Mesothelial cell of epicardium (in vitro differentiated cells): ENCODE results near the gene TADA2B. TPM values are rescaled to one million over a fixed set of nuclear protein-coding genes. Genes with fewer than 3 reads are reported as not detected.

Experiments used
- DNase-seq, 2 experiments: peaks; one replicate each; pipeline ENCODE4 v3.0.0; 2021; ENCODE audit warnings: low spot score in 2 of 2; ENCODE audit not compliant: unreplicated experiment in 2 of 2
- H3K27ac Mint-ChIP-seq: 2 replicates; pipeline ENCODE4 v1.8.0; 2021; ENCODE audit warnings: mixed read lengths
- H3K27me3 Mint-ChIP-seq: 2 replicates; pipeline ENCODE4 v1.8.0; 2021; ENCODE audit warnings: low read depth, mixed read lengths
- H3K36me3 Mint-ChIP-seq: 2 replicates; pipeline ENCODE4 v1.8.0; 2021; ENCODE audit warnings: mixed read lengths
- H3K4me1 Mint-ChIP-seq: 2 replicates; pipeline ENCODE4 v1.8.0; 2021; ENCODE audit warnings: mixed read lengths
- H3K4me3 Mint-ChIP-seq: 2 replicates; pipeline ENCODE4 v1.8.0; 2021; ENCODE audit warnings: mild to moderate bottlenecking, moderate library complexity, mixed read lengths
- H3K9me3 Mint-ChIP-seq: 2 replicates; pipeline ENCODE4 v1.8.0; 2021; ENCODE audit warnings: mixed read lengths
- total RNA-seq: library from RNA; stranded (reverse); gene quantifications from 3 replicates; pipeline ENCODE4 v1.2.1, GENCODE V29; 2021
- TF ChIP-seq, protein P1 (sequence below): fragments of 200-600 bp; sonication (generic); IDR thresholded peaks from one replicate; pipeline ENCODE4 v1.5.0; 2021; ENCODE audit warnings: antibody characterized with exemption; ENCODE audit not compliant: unreplicated experiment

Gene TADA2B
- total RNA-seq, 1 donor from 2014 or later, result 17.4 TPM

DNA sequence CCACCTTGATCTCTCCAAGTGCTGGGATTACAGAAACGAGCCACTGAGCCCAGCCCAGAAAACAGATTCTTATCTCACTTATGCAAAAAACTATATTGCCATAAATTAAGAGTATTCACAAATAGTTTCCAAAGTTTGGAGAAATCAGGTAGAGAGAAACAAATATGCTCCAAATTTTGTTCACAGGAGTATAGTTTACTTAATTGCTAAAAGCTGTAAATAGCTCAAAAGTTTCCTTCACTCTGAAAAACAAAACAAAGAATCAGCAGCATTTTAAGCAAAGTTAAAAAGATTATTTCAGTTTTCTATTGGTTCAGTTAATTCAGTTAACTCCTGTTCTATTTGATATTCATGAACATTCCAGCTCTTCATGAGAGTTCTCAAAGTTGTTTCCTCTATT lies 43.2 kb downstream of the TADA2B start:
- peaks cover 24% of the 10 kb centered on the region for H3K27me3 Mint-ChIP-seq
- H3K9me3 Mint-ChIP-seq, result no peaks in the 10 kb centered on the region
- DNase-seq, result no peak
- no peaks in the 10 kb centered on the region for H3K36me3 Mint-ChIP-seq
- H3K4me3 Mint-ChIP-seq, result no peak overlapping the region
- no peak overlapping the region for H3K27ac Mint-ChIP-seq
- TF ChIP-seq, protein P1, sequence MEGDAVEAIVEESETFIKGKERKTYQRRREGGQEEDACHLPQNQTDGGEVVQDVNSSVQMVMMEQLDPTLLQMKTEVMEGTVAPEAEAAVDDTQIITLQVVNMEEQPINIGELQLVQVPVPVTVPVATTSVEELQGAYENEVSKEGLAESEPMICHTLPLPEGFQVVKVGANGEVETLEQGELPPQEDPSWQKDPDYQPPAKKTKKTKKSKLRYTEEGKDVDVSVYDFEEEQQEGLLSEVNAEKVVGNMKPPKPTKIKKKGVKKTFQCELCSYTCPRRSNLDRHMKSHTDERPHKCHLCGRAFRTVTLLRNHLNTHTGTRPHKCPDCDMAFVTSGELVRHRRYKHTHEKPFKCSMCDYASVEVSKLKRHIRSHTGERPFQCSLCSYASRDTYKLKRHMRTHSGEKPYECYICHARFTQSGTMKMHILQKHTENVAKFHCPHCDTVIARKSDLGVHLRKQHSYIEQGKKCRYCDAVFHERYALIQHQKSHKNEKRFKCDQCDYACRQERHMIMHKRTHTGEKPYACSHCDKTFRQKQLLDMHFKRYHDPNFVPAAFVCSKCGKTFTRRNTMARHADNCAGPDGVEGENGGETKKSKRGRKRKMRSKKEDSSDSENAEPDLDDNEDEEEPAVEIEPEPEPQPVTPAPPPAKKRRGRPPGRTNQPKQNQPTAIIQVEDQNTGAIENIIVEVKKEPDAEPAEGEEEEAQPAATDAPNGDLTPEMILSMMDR, result no peak
- peaks cover 7% of the 10 kb centered on the region for H3K4me1 Mint-ChIP-seq

DNA sequence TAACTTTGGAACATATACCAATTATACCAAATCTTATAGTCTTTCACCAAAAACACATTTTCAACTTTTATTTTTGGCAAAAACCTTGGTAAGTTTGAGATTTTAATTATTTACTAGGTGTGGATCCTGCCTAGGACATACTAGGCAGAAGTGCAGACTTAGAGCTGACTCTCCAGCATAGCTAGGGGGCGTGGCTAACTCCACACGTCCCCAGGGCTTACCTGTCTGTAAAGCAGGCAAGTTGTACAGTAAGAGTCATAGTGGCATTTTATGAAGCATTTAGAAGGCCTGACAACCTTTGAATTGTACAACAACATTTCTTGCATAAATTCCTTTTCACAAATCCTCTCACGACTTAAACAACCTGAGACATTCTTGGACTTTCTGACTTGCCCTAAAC lies 43.9 kb downstream of the TADA2B start:
- Mint-ChIP-seq H3K9me3 (no peaks in the 10 kb centered on the region), H3K4me3 (no peak overlapping the region), H3K36me3 (no peaks in the 10 kb centered on the region), H3K4me1 (peaks cover 7% of the 10 kb centered on the region), H3K27ac (no peak overlapping the region), H3K27me3 (peaks cover 26% of the 10 kb centered on the region)
- TF ChIP-seq, protein P1, result no peak
- DNase-seq, result no peak

GRCh38 chr4:7089213-7089986 lies 46.2 kb downstream of the TADA2B start:
- Mint-ChIP-seq H3K27me3 (peaks cover 25% of the 10 kb centered on the region), H3K9me3 (peaks cover 4% of the 10 kb centered on the region), H3K4me3 (no peak overlapping the region), H3K27ac (no peak overlapping the region), H3K36me3 (no peaks in the 10 kb centered on the region), H3K4me1 (peaks cover 7% of the 10 kb centered on the region)
- TF ChIP-seq, protein P1, result no peak
- no peak for DNase-seq

- peaks cover 32% of the 10 kb centered on the region for H3K27me3 Mint-ChIP-seq
- H3K4me3 Mint-ChIP-seq, result no peak overlapping the region
- TF ChIP-seq, protein P1, result no peak
- H3K4me1 Mint-ChIP-seq, result peaks cover 7% of the 10 kb centered on the region
- no peak for DNase-seq
- H3K36me3 Mint-ChIP-seq, result no peaks in the 10 kb centered on the region
- peaks cover 4% of the 10 kb centered on the region for H3K9me3 Mint-ChIP-seq
- H3K27ac Mint-ChIP-seq, result no peak overlapping the region
Measured at GRCh38 chr4:7092026-7092425, 48.9 kb downstream of the TADA2B start.

GRCh38 chr4:7094916-7095315 lies 51.7 kb downstream of the TADA2B start:
- Mint-ChIP-seq H3K27me3 (peaks cover 40% of the 10 kb centered on the region), H3K36me3 (no peaks in the 10 kb centered on the region), H3K27ac (no peak overlapping the region), H3K4me3 (no peak overlapping the region), H3K9me3 (peaks cover 4% of the 10 kb centered on the region), H3K4me1 (no peaks in the 10 kb centered on the region)
- DNase-seq, result no peak
- TF ChIP-seq, protein P1, result no peak
